HCT116 (cell line): ENCODE data around the gene SAMHD1. TPM values are rescaled to one million over a fixed set of nuclear protein-coding genes. Genes with fewer than 3 reads are reported as not detected.

Experiments
- ATAC-seq: fragments of 200-7000 bp; cut with Tn5 transposase; 2 replicates; pipeline ENCODE4 v1.9.1; 2020; ENCODE audit warnings: mild to moderate bottlenecking, moderate library complexity
- BruUV-seq: library from RNA; stranded (reverse); fragments of 400-500 nt; replicated peaks from 2 replicates; lab custom pipeline; 2021; lab: Mats Ljungman, UMichigan
- CTCF ChIA-PET: fragments of 300-600 bp; sonication (Branson Sonifier 250); formaldehyde crosslinking; loops from one replicate; lab custom pipeline; 2021; ENCODE audit warnings: antibody characterized with exemption; lab: Charles Lee
- POLR2A ChIA-PET: fragments of 300-600, 350-600 bp; sonication (Branson Sonifier 250); formaldehyde crosslinking; loops from one replicate; lab custom pipeline; 2021; ENCODE audit warnings: antibody characterized with exemption; lab: Charles Lee
- RAD21 ChIA-PET, 2 experiments: fragments of 300-600 bp; sonication (Branson Sonifier 250); formaldehyde crosslinking; loops; one replicate each; lab custom pipeline; 2023; ENCODE audit warnings: low total read pairs in 2 of 2; ENCODE audit not compliant: uncharacterized antibody in 2 of 2, unreplicated experiment in 2 of 2, low non-redundant PET in 1 of 2; lab: Charles Lee
- DNase-seq: peaks from one replicate; pipeline ENCODE4 v3.0.0-alpha.2; 2010; ENCODE audit warnings: low read depth, low spot score
- H2AFZ ChIP-seq: fragments of 200-600 bp; shearing (Covaris generic), sonication (generic); 2 replicates; pipeline ENCODE4 v1.6.1; 2017; ENCODE audit warnings: low read depth, mixed run types, mixed read lengths, antibody characterized with exemption, low read length; ENCODE audit not compliant: poor library complexity, severe bottlenecking
- H3K27ac ChIP-seq: 2 replicates; pipeline ENCODE4 v1.5.1; 2012; ENCODE audit warnings: low read depth, low read length
- H3K27me3 ChIP-seq: fragments of 200-600 bp; sonication (generic); 2 replicates; pipeline ENCODE4 v1.6.1; 2016; ENCODE audit warnings: mixed run types, low read length, mixed read lengths; ENCODE audit not compliant: insufficient read depth
- H3K36me3 ChIP-seq, 2 experiments: fragments of 200-500 bp in 1 of 2; fragments of 200-600 bp in 1 of 2; sonication (Bioruptor generic) in 1 of 2; sonication (generic) in 1 of 2; 2 replicates each; pipeline versions ENCODE4 v1.5.1 to v1.6.1; 2014 to 2016; ENCODE audit warnings: low read length in 2 of 2, inconsistent platforms in 1 of 2, mixed read lengths in 1 of 2, mixed run types in 1 of 2; ENCODE audit not compliant: insufficient read depth in 2 of 2, control insufficient read depth in 1 of 2
- H3K4me1 ChIP-seq, 2 experiments: fragments of 200-600 bp in 1 of 2; sonication (generic) in 1 of 2; 2 replicates each; pipeline versions ENCODE4 v1.5.1 to v1.6.1; 2012 to 2017; ENCODE audit warnings: low read length in 2 of 2, inconsistent platforms in 1 of 2, mild to moderate bottlenecking in 1 of 2, mixed read lengths in 1 of 2, mixed run types in 1 of 2, moderate library complexity in 1 of 2; ENCODE audit not compliant: insufficient read depth in 2 of 2, control insufficient read depth in 1 of 2
- H3K4me2 ChIP-seq: fragments of 200-600 bp; sonication (generic); 2 replicates; pipeline ENCODE4 v1.6.1; 2017; ENCODE audit warnings: mixed run types, low read length, mixed read lengths
- H3K4me3 ChIP-seq, 2 experiments: fragments of 200-600 bp in 1 of 2; sonication (generic) in 1 of 2; replicated peaks in 1 of 2; 2 replicates each; pipeline ENCODE4 v1.5.1; 2011 to 2016; ENCODE audit warnings: low read length in 2 of 2, control low read depth in 1 of 2, low read depth in 1 of 2, mild to moderate bottlenecking in 1 of 2, mixed read lengths in 1 of 2, mixed run types in 1 of 2
- H3K79me2 ChIP-seq: fragments of 200-600 bp; sonication (generic); 2 replicates; pipeline ENCODE4 v1.6.1; 2017; ENCODE audit warnings: mild to moderate bottlenecking, mixed run types, low read length, moderate library complexity, mixed read lengths; ENCODE audit not compliant: insufficient read depth
- H3K9ac ChIP-seq: fragments of 200-600 bp; sonication (generic); 2 replicates; pipeline ENCODE4 v1.6.1; 2016; ENCODE audit warnings: low read length, mixed read lengths
- H3K9me2 ChIP-seq: fragments of 200-600 bp; sonication (generic), shearing (Covaris generic); 2 replicates; pipeline ENCODE4 v1.6.1; 2017; ENCODE audit warnings: mixed run types, mild to moderate bottlenecking, moderate library complexity; ENCODE audit not compliant: insufficient read depth
- H3K9me3 ChIP-seq, 2 experiments: fragments of 200-500 bp in 1 of 2; fragments of 200-600 bp in 1 of 2; sonication (Bioruptor generic) in 1 of 2; sonication (generic) in 1 of 2; 2 replicates each; pipeline ENCODE4 v1.6.1; 2014 to 2017; ENCODE audit warnings: low read length in 2 of 2, mixed read lengths in 2 of 2, inconsistent platforms in 1 of 2, low read depth in 1 of 2, mild to moderate bottlenecking in 1 of 2, mixed run types in 1 of 2, moderate library complexity in 1 of 2; ENCODE audit not compliant: control insufficient read depth in 1 of 2, insufficient read depth in 1 of 2
- H4K20me1 ChIP-seq: fragments of 200-600 bp; sonication (generic), shearing (Covaris generic); 2 replicates; pipeline ENCODE4 v1.6.1; 2017; ENCODE audit warnings: mixed run types, mild to moderate bottlenecking, moderate library complexity; ENCODE audit not compliant: insufficient read depth
- CBX3 ChIP-seq: IDR thresholded peaks from 2 replicates; pipeline ENCODE4 v1.6.1; 2012; ENCODE audit warnings: low read depth
- EGR1 ChIP-seq: IDR thresholded peaks from 2 replicates; pipeline ENCODE4 v1.6.1; 2012; ENCODE audit warnings: low read depth
- ELF1 ChIP-seq: IDR thresholded peaks from 2 replicates; pipeline ENCODE4 v1.6.1; 2012; ENCODE audit warnings: low read depth, borderline replicate concordance
- EZH2 ChIP-seq: fragments of 200-600 bp; sonication (generic); IDR thresholded peaks from 2 replicates; pipeline ENCODE4 v1.6.1; 2017; ENCODE audit warnings: antibody characterized with exemption, mixed run types
- FOSL1 ChIP-seq: IDR thresholded peaks from 2 replicates; pipeline ENCODE4 v1.6.1; 2012; ENCODE audit warnings: low read depth
- JUND ChIP-seq: IDR thresholded peaks from 2 replicates; pipeline ENCODE4 v1.6.1; 2012
- POLR2A ChIP-seq: IDR thresholded peaks from 2 replicates; pipeline ENCODE4 v1.7.0; 2011; ENCODE audit warnings: borderline replicate concordance; ENCODE audit not compliant: insufficient read depth, insufficient read length; ENCODE audit errors: extremely low read depth
- POLR2AphosphoS5 ChIP-seq: IDR thresholded peaks from 2 replicates; pipeline ENCODE4 v1.6.1; 2011; ENCODE audit warnings: mild to moderate bottlenecking, low read depth, low read length, moderate library complexity
- SIN3A ChIP-seq: IDR thresholded peaks from 2 replicates; pipeline ENCODE4 v1.6.1; 2012; ENCODE audit warnings: low read depth
- intact Hi-C: fragments of 100-400 bp; cut with micrococcal nuclease; formaldehyde crosslinking; loops from 2 replicates; pipeline ENCODE4 v1.10.0; 2022
- total RNA-seq: library from RNA; stranded (reverse); gene quantifications from one replicate; pipeline ENCODE4 v1.2.1, GENCODE V29; 2021; ENCODE audit not compliant: unreplicated experiment
- TF ChIP-seq, protein P1 (sequence below), 3 experiments: fragments of 200-600 bp in 1 of 3; sonication (generic) in 1 of 3; IDR thresholded peaks in 2 of 3; conservative IDR thresholded peaks in 1 of 3; 2 replicates each; pipeline ENCODE4 v1.5.1; 2012 to 2017; ENCODE audit warnings: low read depth in 2 of 3, low read length in 2 of 3, antibody characterized with exemption in 1 of 3, borderline replicate concordance in 1 of 3, control low read depth in 1 of 3, mild to moderate bottlenecking in 1 of 3, mixed read lengths in 1 of 3, mixed run types in 1 of 3, moderate library complexity in 1 of 3; ENCODE audit not compliant: insufficient read depth in 1 of 3
- TF ChIP-seq, protein P2 (sequence below): IDR thresholded peaks from 2 replicates; pipeline ENCODE4 v1.6.1; 2012
- TF ChIP-seq, protein P3 (sequence below): IDR thresholded peaks from 2 replicates; pipeline ENCODE4 v1.6.1; 2012

Gene SAMHD1
- total RNA-seq, 1 experiment from 2014 or later: 21.4 TPM

DNA sequence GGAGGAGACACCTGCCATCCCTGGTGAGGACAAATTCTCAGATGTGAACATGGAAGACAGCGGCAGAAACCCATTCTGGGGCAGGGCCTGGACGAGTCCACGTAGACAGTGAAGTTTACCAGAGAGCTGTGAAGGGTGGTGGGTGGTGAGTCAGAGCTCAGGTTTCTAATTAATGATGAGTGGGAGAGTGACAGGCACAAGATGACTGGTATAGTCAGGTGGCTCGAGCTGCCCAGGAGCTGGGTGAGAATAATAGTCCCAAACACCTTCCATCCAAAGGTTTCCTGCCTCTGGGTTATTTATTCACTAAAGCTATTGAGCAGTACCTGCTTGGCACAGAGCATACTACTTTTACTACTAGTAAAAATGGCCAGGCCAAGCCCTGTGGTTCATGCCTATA, 69.6 kb downstream of the SAMHD1 start:
- Histone ChIP-seq H4K20me1 (no peaks in the 10 kb centered on the region), H3K36me3 (no peaks in the 10 kb centered on the region), H3K4me1 (peaks cover 10 to 16% of the 10 kb centered on the region in 2 experiments), H3K9me3 (no peaks in the 10 kb centered on the region), H3K9ac (no peak overlapping the region), H3K27me3 (no peaks in the 10 kb centered on the region), H3K9me2 (no peaks in the 10 kb centered on the region), H2AFZ (no peak overlapping the region), H3K4me2 (peak overlapping the region; percentile 48), H3K4me3 (no peak overlapping the region), H3K27ac (no peak overlapping the region), H3K79me2 (no peaks in the 10 kb centered on the region)
- TF ChIP-seq, protein P1, sequence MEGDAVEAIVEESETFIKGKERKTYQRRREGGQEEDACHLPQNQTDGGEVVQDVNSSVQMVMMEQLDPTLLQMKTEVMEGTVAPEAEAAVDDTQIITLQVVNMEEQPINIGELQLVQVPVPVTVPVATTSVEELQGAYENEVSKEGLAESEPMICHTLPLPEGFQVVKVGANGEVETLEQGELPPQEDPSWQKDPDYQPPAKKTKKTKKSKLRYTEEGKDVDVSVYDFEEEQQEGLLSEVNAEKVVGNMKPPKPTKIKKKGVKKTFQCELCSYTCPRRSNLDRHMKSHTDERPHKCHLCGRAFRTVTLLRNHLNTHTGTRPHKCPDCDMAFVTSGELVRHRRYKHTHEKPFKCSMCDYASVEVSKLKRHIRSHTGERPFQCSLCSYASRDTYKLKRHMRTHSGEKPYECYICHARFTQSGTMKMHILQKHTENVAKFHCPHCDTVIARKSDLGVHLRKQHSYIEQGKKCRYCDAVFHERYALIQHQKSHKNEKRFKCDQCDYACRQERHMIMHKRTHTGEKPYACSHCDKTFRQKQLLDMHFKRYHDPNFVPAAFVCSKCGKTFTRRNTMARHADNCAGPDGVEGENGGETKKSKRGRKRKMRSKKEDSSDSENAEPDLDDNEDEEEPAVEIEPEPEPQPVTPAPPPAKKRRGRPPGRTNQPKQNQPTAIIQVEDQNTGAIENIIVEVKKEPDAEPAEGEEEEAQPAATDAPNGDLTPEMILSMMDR (IDR thresholded peaks at IDR 0.05 in 2 of 3, conservative IDR thresholded peaks at IDR 0.05 in 1 of 3; ENCODE audit: borderline replicate concordance in 1 of 3, insufficient read depth in 1 of 3, low read depth in 2 of 3, low read length in 2 of 3): no peak
- TF ChIP-seq FOSL1: 0 out of 2 replicates have a peak, but pooled peaks have one; percentile 12
- TF ChIP-seq EGR1: 0 out of 2 replicates have a peak, but pooled peaks have one; percentile 29
- 0 out of 2 replicates have a peak, but pooled peaks have one; percentile 36 for TF ChIP-seq JUND
- no peak for TF ChIP-seq CBX3
- DNase-seq (no peak), ATAC-seq (peak; percentile 55; the same call in 1 of the 2 replicates)
- intact Hi-C loops: loop anchor here (10.0 kb wide), 1 partner anchor 267 kb away; no protein-coding TSS in a partner anchor
- BruUV-seq: no TSS peak
- ChIA-PET RAD21 (no interaction called here), CTCF (interaction anchor here (0.9 to 2.2 kb wide), 4 partner anchors 18 to 89 kb away, joined by 3 to 13 read pairs (median 5); a partner anchor contains a TSS), POLR2A (no interaction called here)

DNA sequence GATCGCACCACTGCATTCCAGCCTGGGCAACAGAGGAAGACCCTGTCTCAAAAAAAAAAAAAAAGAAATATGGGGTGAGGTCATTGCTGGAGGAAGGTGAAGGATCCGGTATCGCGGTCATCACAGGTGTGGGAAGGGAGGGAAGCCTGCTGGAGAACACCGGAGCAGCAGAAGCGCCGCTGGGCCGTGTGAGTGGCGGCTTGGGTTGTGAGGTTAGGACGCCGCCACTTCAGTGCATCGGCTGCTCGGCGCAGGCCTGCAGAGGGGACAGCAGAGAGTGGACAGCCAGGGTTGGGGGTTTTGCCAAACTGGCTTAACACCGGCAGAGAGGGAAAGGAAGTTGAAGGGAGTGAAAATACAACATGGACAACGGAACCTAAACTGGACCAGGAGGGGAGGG, 70.2 kb downstream of the SAMHD1 start:
- no TSS peak for BruUV-seq
- POLR2A ChIA-PET: no interaction called here
- intact Hi-C loops: loop anchor here (10.0 kb wide), 1 partner anchor 267 kb away; no protein-coding TSS in a partner anchor

More for the DNA sequence above, 70.2 kb downstream of the SAMHD1 start:
- no peaks in the 10 kb centered on the region for H3K79me2 ChIP-seq
- CTCF ChIA-PET: interaction anchor here (1.6 to 2.2 kb wide), 2 partner anchors 17 to 45 kb away, joined by 6 to 13 read pairs; a partner anchor contains a TSS
- no peak overlapping the region for H3K9ac ChIP-seq
- no peak for ATAC-seq
- no peak for TF ChIP-seq POLR2AphosphoS5
- no peak for TF ChIP-seq ELF1
- no peak for TF ChIP-seq FOSL1
- no peak for TF ChIP-seq POLR2A
- TF ChIP-seq, protein P2, sequence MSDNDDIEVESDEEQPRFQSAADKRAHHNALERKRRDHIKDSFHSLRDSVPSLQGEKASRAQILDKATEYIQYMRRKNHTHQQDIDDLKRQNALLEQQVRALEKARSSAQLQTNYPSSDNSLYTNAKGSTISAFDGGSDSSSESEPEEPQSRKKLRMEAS: no peak
- TF ChIP-seq, protein P3, sequence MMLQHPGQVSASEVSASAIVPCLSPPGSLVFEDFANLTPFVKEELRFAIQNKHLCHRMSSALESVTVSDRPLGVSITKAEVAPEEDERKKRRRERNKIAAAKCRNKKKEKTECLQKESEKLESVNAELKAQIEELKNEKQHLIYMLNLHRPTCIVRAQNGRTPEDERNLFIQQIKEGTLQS: no peak
- no peak for TF ChIP-seq EZH2
- TF ChIP-seq SIN3A: no peak
- TF ChIP-seq, all 23 proteins: peak for 0
- H4K20me1 ChIP-seq: no peaks in the 10 kb centered on the region
- no peak overlapping the region for H2AFZ ChIP-seq
- H3K4me3 ChIP-seq: no peak overlapping the region
- no peaks in the 10 kb centered on the region for H3K9me3 ChIP-seq
- no peaks in the 10 kb centered on the region for H3K27me3 ChIP-seq
- H3K4me1 ChIP-seq: peaks cover 10 to 16% of the 10 kb centered on the region in 2 experiments
- H3K4me2 ChIP-seq: peak overlapping the region; percentile 48; the same call in 1 of the 2 replicates
- RAD21 ChIA-PET: no interaction called here
- no peaks in the 10 kb centered on the region for H3K9me2 ChIP-seq
- no peak overlapping the region for H3K27ac ChIP-seq
- no peak for DNase-seq
- no peaks in the 10 kb centered on the region for H3K36me3 ChIP-seq
